HL-60/S4 treated with retinoic acid at 250 ng/mL for 4 days and 3 days (cell line): Measurements from ENCODE around the gene PHOSPHO1.
"Not testable (repeated sequence)": the region's sequence is repeated elsewhere in the genome, so short reads cannot be mapped to it uniquely, and the experiment has no call there.

ENCODE experiments used
- in situ Hi-C: fragments of 300-500 bp; cut with MboI; formaldehyde crosslinking; loops from 2 replicates; pipeline ENCODE4 v1.7.0; 2022; ENCODE audit warnings: low sequenced_read_pairs

Gene PHOSPHO1

GRCh38 chr17:49193513-49194296 lies 36.9 kb downstream of the PHOSPHO1 start:
- in situ Hi-C loops = no loop called here

- in situ Hi-C loops = no loop called here
Measured at GRCh38 chr17:49191917-49192741, 38.5 kb downstream of the PHOSPHO1 start.

GRCh38 chr17:49191409-49191916 lies 39.1 kb downstream of the PHOSPHO1 start:
- in situ Hi-C loops = no loop called here

GRCh38 chr17:49190932-49191331 lies 39.7 kb downstream of the PHOSPHO1 start:
- in situ Hi-C loops = no loop called here

GRCh38 chr17:49187301-49187700 lies 43.3 kb downstream of the PHOSPHO1 start:
- in situ Hi-C loops = no loop called here

GRCh38 chr17:49185381-49185780 lies 45.2 kb downstream of the PHOSPHO1 start:
- in situ Hi-C loops = not testable (repeated sequence)

- in situ Hi-C loops = not testable (repeated sequence)
Measured at GRCh38 chr17:49184522-49184921, 46.1 kb downstream of the PHOSPHO1 start.

GRCh38 chr17:49183801-49184200 lies 46.8 kb downstream of the PHOSPHO1 start:
- in situ Hi-C loops = no loop called here

- in situ Hi-C loops = no loop called here
Measured at GRCh38 chr17:49183341-49183740, 47.2 kb downstream of the PHOSPHO1 start.

- in situ Hi-C loops = no loop called here
Measured at GRCh38 chr17:49180998-49181635, 49.5 kb downstream of the PHOSPHO1 start.

GRCh38 chr17:49180303-49180702 lies 50.3 kb downstream of the PHOSPHO1 start:
- in situ Hi-C loops = no loop called here

GRCh38 chr17:49175978-49176377 lies 54.6 kb downstream of the PHOSPHO1 start:
- in situ Hi-C loops = not testable (repeated sequence)
